Activated CD8-positive, alpha-beta memory T cell treated with anti-CD3 and anti-CD28 coated beads, Interleukin-2, amount 10 ng/mL, durations not matched to agents 7 days and 5 days (primary cell): ENCODE data around the gene CHD1. TPM values are rescaled to one million over a fixed set of nuclear protein-coding genes. Genes with fewer than 3 reads are reported as not detected.

Source experiments
- ATAC-seq: fragments of 150-1000 bp; cut with Tn5 transposase; one replicate; pipeline ENCODE4 v1.10.0; 2021; ENCODE audit warnings: moderate library complexity
- CTCF ChIA-PET: fragments of 350-600 bp; sonication (Branson Sonifier 250); formaldehyde crosslinking; loops from one replicate; lab custom pipeline; 2021; ENCODE audit warnings: antibody characterized with exemption; lab: Charles Lee
- DNase-seq: peaks from one replicate; pipeline ENCODE4 v3.0.0-alpha.2; 2020
- H3K27ac Mint-ChIP-seq: one replicate; pipeline ENCODE4 v1.8.0; 2021; ENCODE audit warnings: mild to moderate bottlenecking, mixed read lengths
- H3K27me3 Mint-ChIP-seq: one replicate; pipeline ENCODE4 v1.8.0; 2021; ENCODE audit warnings: mixed read lengths
- H3K36me3 Mint-ChIP-seq: one replicate; pipeline ENCODE4 v1.8.0; 2021; ENCODE audit warnings: mild to moderate bottlenecking, mixed read lengths
- H3K4me1 Mint-ChIP-seq: one replicate; pipeline ENCODE4 v1.8.0; 2021; ENCODE audit warnings: mixed read lengths
- H3K4me3 Mint-ChIP-seq: one replicate; pipeline ENCODE4 v1.8.0; 2021; ENCODE audit warnings: mild to moderate bottlenecking, moderate library complexity, mixed read lengths
- H3K9me3 Mint-ChIP-seq: one replicate; pipeline ENCODE4 v1.8.0; 2022; ENCODE audit warnings: low read depth, mixed read lengths
- total RNA-seq, 2 experiments: library from RNA; stranded (reverse); gene quantifications; one replicate each; pipeline ENCODE4 v1.2.3, GENCODE V29; 2021

The CHD1 gene
- total RNA-seq, 2 experiments from 2014 or later: 40.9 to 49.3 TPM

DNA sequence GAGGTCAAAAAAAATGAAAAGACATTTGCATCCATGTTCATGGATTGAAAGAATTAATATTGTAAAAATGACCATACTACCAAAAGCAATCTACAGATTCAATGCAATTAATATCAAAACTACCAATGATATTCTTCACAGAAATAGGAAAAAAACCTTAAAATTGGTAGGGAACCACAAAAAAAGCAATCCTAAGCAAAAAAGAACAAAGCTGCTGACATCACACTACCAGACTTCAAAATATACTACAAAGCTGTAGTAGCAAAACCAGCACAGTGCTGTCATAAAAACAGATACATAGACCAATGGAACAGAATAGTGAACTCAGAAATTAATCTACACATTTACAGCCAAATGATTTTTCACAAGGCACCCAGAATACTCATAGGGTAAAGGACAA lies 121.0 kb downstream of the CHD1 start:
- no peaks in the 10 kb centered on the region for H3K27me3 Mint-ChIP-seq
- peaks cover 3% of the 10 kb centered on the region for H3K36me3 Mint-ChIP-seq
- no peaks in the 10 kb centered on the region for H3K4me1 Mint-ChIP-seq
- DNase-seq (no peak), ATAC-seq (no peak)
- H3K27ac Mint-ChIP-seq: no peak overlapping the region
- CTCF ChIA-PET: no interaction called here
- H3K9me3 Mint-ChIP-seq: peaks cover 13% of the 10 kb centered on the region
- no peak overlapping the region for H3K4me3 Mint-ChIP-seq

DNA sequence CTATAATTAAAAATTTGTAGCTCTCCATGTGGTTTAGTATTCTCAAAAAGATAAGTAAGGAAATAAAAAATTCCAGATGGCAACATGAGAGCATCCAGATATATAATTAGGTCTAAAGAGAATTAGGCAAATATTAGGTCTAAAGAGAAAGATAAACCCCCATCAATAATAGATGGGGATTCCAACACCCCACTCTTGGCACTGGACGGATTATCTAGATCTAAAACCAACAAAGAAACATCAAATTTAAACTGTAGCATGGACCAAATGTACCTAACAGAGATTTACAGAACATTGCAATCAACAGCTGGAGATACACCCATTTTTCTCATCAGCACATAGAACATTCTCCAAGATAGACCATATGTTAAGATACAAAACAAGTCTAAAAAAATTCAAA lies 123.7 kb downstream of the CHD1 start:
- no peaks in the 10 kb centered on the region for H3K27me3 Mint-ChIP-seq
- H3K9me3 Mint-ChIP-seq: peaks cover 13% of the 10 kb centered on the region
- H3K4me3 Mint-ChIP-seq: no peak overlapping the region
- ATAC-seq: no peak
- H3K4me1 Mint-ChIP-seq: no peaks in the 10 kb centered on the region
- DNase-seq: no peak
- CTCF ChIA-PET: interaction anchor here (1.0 kb wide), 1 partner anchor 9 kb away, joined by 3 read pairs; no protein-coding TSS in a partner anchor
- H3K27ac Mint-ChIP-seq: no peak overlapping the region
- H3K36me3 Mint-ChIP-seq: peaks cover 3% of the 10 kb centered on the region

- DNase-seq (no peak), ATAC-seq (no peak)
- Mint-ChIP-seq H3K4me3 (no peak overlapping the region), H3K4me1 (no peaks in the 10 kb centered on the region), H3K27me3 (no peaks in the 10 kb centered on the region), H3K36me3 (peaks cover 3% of the 10 kb centered on the region), H3K9me3 (peaks cover 13% of the 10 kb centered on the region), H3K27ac (no peak overlapping the region)
- CTCF ChIA-PET: no interaction called here
Observed at GRCh38 chr5:98804066-98804465, 124.7 kb downstream of the CHD1 start.

Other genes starting within 250 kb of the CHD1 start
- 1 to 10 TPM; 1.1 to 1.3 TPM for gene RGMB, start 155.3 kb downstream of the CHD1 start, total RNA-seq